T-helper 1 cell treated with Interleukin-12 subunit alpha and Interleukin-12 subunit beta and Interleukin-4 antibody, amounts not matched to agents 30 ng/mL and 1 ng/mL, for 36 hours (primary cell): ENCODE measurements around the gene XRCC3. TPM values are rescaled to one million over a fixed set of nuclear protein-coding genes. Genes with fewer than 3 reads are reported as not detected.

Experiments
- intact Hi-C: fragments of 100-400 bp; cut with micrococcal nuclease; formaldehyde crosslinking; loops from one replicate; pipeline ENCODE4 v1.15.1; 2024
- total RNA-seq: library from RNA; stranded (reverse); gene quantifications from 2 replicates; pipeline ENCODE4 v1.2.3, GENCODE V29; 2022

XRCC3 gene
- total RNA-seq, 1 donor from 2014 or later = 39.6 TPM

GRCh38 chr14:103726474-103726873 is 11.2 kb upstream of the XRCC3 start:
- intact Hi-C loops = no loop called here

GRCh38 chr14:103725739-103726395 is 10.6 kb upstream of the XRCC3 start:
- intact Hi-C loops = no loop called here

- intact Hi-C loops = no loop called here
These were observed 9.9 kb upstream of the XRCC3 start for GRCh38 chr14:103725001-103725682.

GRCh38 chr14:103724116-103724515 is 8.9 kb upstream of the XRCC3 start:
- intact Hi-C loops = no loop called here

- intact Hi-C loops = no loop called here
These were observed 8.5 kb upstream of the XRCC3 start for GRCh38 chr14:103723748-103724081.

GRCh38 chr14:103721334-103722120 is 6.3 kb upstream of the XRCC3 start:
- intact Hi-C loops = no loop called here

GRCh38 chr14:103719751-103720150 is 4.5 kb upstream of the XRCC3 start:
- intact Hi-C loops = no loop called here

GRCh38 chr14:103718572-103718971 is 3.3 kb upstream of the XRCC3 start:
- intact Hi-C loops = no loop called here

GRCh38 chr14:103716899-103717411 is 1.7 kb upstream of the XRCC3 start:
- intact Hi-C loops = loop anchor here (2.0 kb wide), 1 partner anchor 1036 kb away; the partner anchor contains the start of gene SIVA1

GRCh38 chr14:103716091-103716801 is 995 bp upstream of the XRCC3 start:
- intact Hi-C loops = loop anchor here (2.0 kb wide), 1 partner anchor 1037 kb away; the partner anchor contains the start of gene SIVA1

- intact Hi-C loops = loop anchor here (2.0 kb wide), 1 partner anchor 1777 kb away; the partner anchor contains the start of gene TEDC1
These were observed 1.1 kb downstream of the XRCC3 start for GRCh38 chr14:103714063-103714724.

- intact Hi-C loops = loop anchor here (2.0 kb wide), 1 partner anchor 1777 kb away; the partner anchor contains the start of gene TEDC1
These were observed 1.8 kb downstream of the XRCC3 start for GRCh38 chr14:103713304-103714062.

- intact Hi-C loops = no loop called here
These were observed 2.5 kb downstream of the XRCC3 start for GRCh38 chr14:103712633-103713247.

- intact Hi-C loops = no loop called here
These were observed 3.5 kb downstream of the XRCC3 start for GRCh38 chr14:103711516-103712431.

GRCh38 chr14:103710771-103711377 is 4.4 kb downstream of the XRCC3 start:
- intact Hi-C loops = no loop called here

GRCh38 chr14:103709814-103710213 is 5.4 kb downstream of the XRCC3 start:
- intact Hi-C loops = no loop called here

- intact Hi-C loops = no loop called here
These were observed 6.5 kb downstream of the XRCC3 start for GRCh38 chr14:103708750-103709187.
